ENCODE measurements around the gene CST8.

CST8 gene

GRCh38 chr20:23444859-23445258 lies 46.1 kb upstream of the CST8 start:
- no peaks in the 10 kb centered on the region for H3K9me2 ChIP-seq (replicated peaks; ENCODE audit: low read depth, low read length)
- H3K79me2 ChIP-seq (ENCODE audit: insufficient read depth, low read length), result no peaks in the 10 kb centered on the region
- no peaks in the 10 kb centered on the region for H3K4me1 ChIP-seq (ENCODE audit: insufficient read depth, low read length, poor library complexity, severe bottlenecking)
- no peaks in the 10 kb centered on the region for H3K9me3 ChIP-seq (ENCODE audit: insufficient read depth, low read depth, low read length)
- H2AFZ ChIP-seq (ENCODE audit: low read length), result no peak overlapping the region
- no peaks in the 10 kb centered on the region for H3F3A ChIP-seq (ENCODE audit: low read depth)
- H3K4me2 ChIP-seq (ENCODE audit: low read depth, low read length, poor library complexity, severe bottlenecking), result no peak overlapping the region
- H3K36me3 ChIP-seq (ENCODE audit: insufficient read depth, low read length), result no peaks in the 10 kb centered on the region
- H3K27me3 ChIP-seq (ENCODE audit: insufficient read depth, low read length, poor library complexity, severe bottlenecking), result no peaks in the 10 kb centered on the region
- no peak overlapping the region for H3K9ac ChIP-seq (ENCODE audit: low read depth, low read length, poor library complexity, severe bottlenecking)
- TF ChIP-seq CTCF (conservative IDR thresholded peaks at IDR 0.05; ENCODE audit: low read length) (no peak), EZH2phosphoT487 (IDR thresholded peaks at IDR 0.05; ENCODE audit: borderline replicate concordance) (no peak)
- no peaks in the 10 kb centered on the region for H4K20me1 ChIP-seq (ENCODE audit: insufficient read depth, low read length, poor library complexity, severe bottlenecking)
- H3K4me3 ChIP-seq (ENCODE audit: low read length, poor library complexity, severe bottlenecking), result no peak overlapping the region

GRCh38 chr20:23445596-23446217 lies 45.2 kb upstream of the CST8 start:
- no peak for TF ChIP-seq CTCF (conservative IDR thresholded peaks at IDR 0.05; ENCODE audit: low read length)
- TF ChIP-seq EZH2phosphoT487 (IDR thresholded peaks at IDR 0.05; ENCODE audit: borderline replicate concordance), result no peak

GRCh38 chr20:23446505-23446904 lies 44.4 kb upstream of the CST8 start:
- Histone ChIP-seq H3K36me3 (ENCODE audit: insufficient read depth, low read length) (no peaks in the 10 kb centered on the region), H3K4me1 (ENCODE audit: insufficient read depth, low read length, poor library complexity, severe bottlenecking) (no peaks in the 10 kb centered on the region), H3K9ac (ENCODE audit: low read depth, low read length, poor library complexity, severe bottlenecking) (no peak overlapping the region), H3K9me3 (ENCODE audit: insufficient read depth, low read depth, low read length) (no peaks in the 10 kb centered on the region), H3K4me3 (ENCODE audit: low read length, poor library complexity, severe bottlenecking) (no peak overlapping the region), H4K20me1 (ENCODE audit: insufficient read depth, low read length, poor library complexity, severe bottlenecking) (no peaks in the 10 kb centered on the region), H3K27me3 (ENCODE audit: insufficient read depth, low read length, poor library complexity, severe bottlenecking) (no peaks in the 10 kb centered on the region), H3K4me2 (ENCODE audit: low read depth, low read length, poor library complexity, severe bottlenecking) (no peak overlapping the region), H3F3A (ENCODE audit: low read depth) (no peaks in the 10 kb centered on the region), H3K79me2 (ENCODE audit: insufficient read depth, low read length) (no peaks in the 10 kb centered on the region), H2AFZ (ENCODE audit: low read length) (no peak overlapping the region), H3K9me2 (replicated peaks; ENCODE audit: low read depth, low read length) (no peaks in the 10 kb centered on the region)
- TF ChIP-seq EZH2phosphoT487 (IDR thresholded peaks at IDR 0.05; ENCODE audit: borderline replicate concordance), result no peak
- peak; percentile 82 for TF ChIP-seq CTCF (conservative IDR thresholded peaks at IDR 0.05; ENCODE audit: low read length)

More at GRCh38 chr20:23445596-23446217, 45.2 kb upstream of the CST8 start:
- Histone ChIP-seq H3K4me1 (ENCODE audit: insufficient read depth, low read length, poor library complexity, severe bottlenecking) (no peaks in the 10 kb centered on the region), H3K79me2 (ENCODE audit: insufficient read depth, low read length) (no peaks in the 10 kb centered on the region), H4K20me1 (ENCODE audit: insufficient read depth, low read length, poor library complexity, severe bottlenecking) (no peaks in the 10 kb centered on the region), H3K4me2 (ENCODE audit: low read depth, low read length, poor library complexity, severe bottlenecking) (no peak overlapping the region), H3K9ac (ENCODE audit: low read depth, low read length, poor library complexity, severe bottlenecking) (no peak overlapping the region), H3K27me3 (ENCODE audit: insufficient read depth, low read length, poor library complexity, severe bottlenecking) (no peaks in the 10 kb centered on the region), H2AFZ (ENCODE audit: low read length) (no peak overlapping the region), H3K4me3 (ENCODE audit: low read length, poor library complexity, severe bottlenecking) (no peak overlapping the region), H3F3A (ENCODE audit: low read depth) (no peaks in the 10 kb centered on the region), H3K9me3 (ENCODE audit: insufficient read depth, low read depth, low read length) (no peaks in the 10 kb centered on the region), H3K9me2 (replicated peaks; ENCODE audit: low read depth, low read length) (no peaks in the 10 kb centered on the region), H3K36me3 (ENCODE audit: insufficient read depth, low read length) (no peaks in the 10 kb centered on the region)

All from Loucy (cell line).